Forelimb muscle (tissue), 1 donor: ENCODE data around the gene RPL21. TPM values are rescaled to one million over a fixed set of nuclear protein-coding genes. Genes with fewer than 3 reads are reported as not detected.
A peak's percentile ranks its signal among the peaks of the same experiment; 100 is the strongest.

Source experiments
- DNase-seq: peaks from one replicate; pipeline ENCODE4 v3.0.0-alpha.2; 2013; ENCODE audit warnings: low read depth
- polyA plus RNA-seq: library from polyadenylated mRNA; unstranded; fragments of 120-200 nt; gene quantifications from one replicate; pipeline ENCODE4 v1.2.1, GENCODE V29; 2013; ENCODE audit not compliant: insufficient read length

RPL21 gene
- polyA plus RNA-seq, 1 donor, result 1,062 TPM

GRCh38 chr13:27258637-27259386 is 7.5 kb downstream of the RPL21 start:
- no peak for DNase-seq

GRCh38 chr13:27259831-27260230 is 8.5 kb downstream of the RPL21 start:
- no peak for DNase-seq

GRCh38 chr13:27261396-27261795 is 10.0 kb downstream of the RPL21 start:
- DNase-seq, result no peak

GRCh38 chr13:27263438-27263837 is 12.1 kb downstream of the RPL21 start:
- DNase-seq, result no peak

- DNase-seq, result peak; percentile 78
Observed at GRCh38 chr13:27264181-27264580, 12.8 kb downstream of the RPL21 start.

GRCh38 chr13:27264648-27265047 is 13.3 kb downstream of the RPL21 start:
- no peak for DNase-seq

GRCh38 chr13:27266917-27267316 is 15.6 kb downstream of the RPL21 start:
- no peak for DNase-seq

GRCh38 chr13:27267596-27267995 is 16.2 kb downstream of the RPL21 start:
- no peak for DNase-seq

GRCh38 chr13:27269114-27269665 is 17.8 kb downstream of the RPL21 start:
- DNase-seq, result no peak

GRCh38 chr13:27270594-27271520 is 19.5 kb downstream of the RPL21 start, which contains the start of gene RASL11A:
TSS of gene RASL11A (plus strand) at chr13:27270830. CDS start at chr13:27270945, 115 bp downstream.
- no peak for DNase-seq

GRCh38 chr13:27271570-27272096 is 20.3 kb downstream of the RPL21 start:
- no peak for DNase-seq

GRCh38 chr13:27273658-27274425 is 22.5 kb downstream of the RPL21 start:
- DNase-seq, result no peak

GRCh38 chr13:27274631-27275030 is 23.3 kb downstream of the RPL21 start:
- DNase-seq, result no peak

- DNase-seq, result no peak
Observed at GRCh38 chr13:27276188-27276587, 24.8 kb downstream of the RPL21 start.

- DNase-seq, result no peak
Observed at GRCh38 chr13:27279506-27279905, 28.1 kb downstream of the RPL21 start.

- DNase-seq, result no peak
Observed at GRCh38 chr13:27280009-27280656, 28.8 kb downstream of the RPL21 start.

GRCh38 chr13:27280841-27281240 is 29.5 kb downstream of the RPL21 start:
- DNase-seq, result no peak

- no peak for DNase-seq
Observed at GRCh38 chr13:27281420-27281819, 30.1 kb downstream of the RPL21 start.

- no peak for DNase-seq
Observed at GRCh38 chr13:27283906-27284493, 32.6 kb downstream of the RPL21 start.

GRCh38 chr13:27288392-27288791 is 37.0 kb downstream of the RPL21 start:
- DNase-seq, result no peak
